ENCODE measurements around the gene RCOR3. TPM values are rescaled to one million over a fixed set of nuclear protein-coding genes. Genes with fewer than 3 reads are reported as not detected.

Gene RCOR3
- total and polyA plus RNA-seq, 2 donors from 2014 or later = 19.8 to 64.9 TPM

GRCh38 chr1:211336775-211337174, 77.6 kb downstream of the RCOR3 start:
- no peak for TF ChIP-seq CTCF (IDR thresholded peaks at IDR 0.05; ENCODE audit: borderline replicate concordance, extremely low read depth, insufficient read depth)
- Histone ChIP-seq H3K9ac (ENCODE audit: low read length in 3 of 3) (no peak overlapping the region), H3K9me3 (ENCODE audit: control insufficient read depth in 2 of 3, insufficient read depth in 1 of 3, low read length in 3 of 3) (no peaks in the 10 kb centered on the region), H3K27ac (ENCODE audit: low read depth in 2 of 2, low read length in 2 of 2) (no peak overlapping the region), H3K4me3 (ENCODE audit: low read length in 3 of 3) (no peak overlapping the region), H3K4me1 (ENCODE audit: control insufficient read depth in 2 of 3, insufficient read depth in 2 of 3, low read depth in 1 of 3, low read length in 3 of 3) (peaks cover 0 to 5% (median 2%) of the 10 kb centered on the region in 3 donors), H3K36me3 (ENCODE audit: control insufficient read depth in 2 of 3, insufficient read depth in 3 of 3, low read length in 3 of 3) (no peaks in the 10 kb centered on the region), H3K27me3 (ENCODE audit: control insufficient read depth, insufficient read depth, low read length) (no peaks in the 10 kb centered on the region)
- FAIRE-seq = no peak
- intact Hi-C loops (cut with DNase I) = no loop called here
- no peak for DNase-seq

- intact Hi-C loops (cut with DNase I) = no loop called here
- Histone ChIP-seq H3K9ac (ENCODE audit: low read length in 3 of 3) (no peak overlapping the region), H3K27ac (ENCODE audit: low read depth in 2 of 2, low read length in 2 of 2) (no peak overlapping the region), H3K4me3 (ENCODE audit: low read length in 3 of 3) (no peak overlapping the region), H3K4me1 (ENCODE audit: control insufficient read depth in 2 of 3, insufficient read depth in 2 of 3, low read depth in 1 of 3, low read length in 3 of 3) (peaks cover 0 to 2% (median 0%) of the 10 kb centered on the region in 3 donors), H3K36me3 (ENCODE audit: control insufficient read depth in 2 of 3, insufficient read depth in 3 of 3, low read length in 3 of 3) (no peaks in the 10 kb centered on the region), H3K9me3 (ENCODE audit: control insufficient read depth in 2 of 3, insufficient read depth in 1 of 3, low read length in 3 of 3) (no peaks in the 10 kb centered on the region), H3K27me3 (ENCODE audit: control insufficient read depth, insufficient read depth, low read length) (no peaks in the 10 kb centered on the region)
- no peak for FAIRE-seq
- DNase-seq = no peak
- TF ChIP-seq CTCF (IDR thresholded peaks at IDR 0.05; ENCODE audit: borderline replicate concordance, extremely low read depth, insufficient read depth) = no peak
Observed at GRCh38 chr1:211337430-211338223, 78.5 kb downstream of the RCOR3 start.

GRCh38 chr1:211338224-211338620, 79.1 kb downstream of the RCOR3 start:
- intact Hi-C loops (cut with DNase I) = no loop called here
- FAIRE-seq = no peak
- H3K27me3 ChIP-seq (ENCODE audit: control insufficient read depth, insufficient read depth, low read length) = no peaks in the 10 kb centered on the region

More at GRCh38 chr1:211338224-211338620, 79.1 kb downstream of the RCOR3 start:
- no peak for DNase-seq
- Histone ChIP-seq H3K36me3 (ENCODE audit: control insufficient read depth in 2 of 3, insufficient read depth in 3 of 3, low read length in 3 of 3) (no peaks in the 10 kb centered on the region), H3K9ac (ENCODE audit: low read length in 3 of 3) (no peak overlapping the region), H3K4me1 (ENCODE audit: control insufficient read depth in 2 of 3, insufficient read depth in 2 of 3, low read depth in 1 of 3, low read length in 3 of 3) (peaks cover 0 to 2% (median 0%) of the 10 kb centered on the region in 3 donors), H3K9me3 (ENCODE audit: control insufficient read depth in 2 of 3, insufficient read depth in 1 of 3, low read length in 3 of 3) (no peaks in the 10 kb centered on the region), H3K27ac (ENCODE audit: low read depth in 2 of 2, low read length in 2 of 2) (no peak overlapping the region), H3K4me3 (ENCODE audit: low read length in 3 of 3) (no peak overlapping the region)
- TF ChIP-seq CTCF (IDR thresholded peaks at IDR 0.05; ENCODE audit: borderline replicate concordance, extremely low read depth, insufficient read depth) = no peak
